BE2C (cell line): ENCODE data around the gene EXOSC10. TPM values are rescaled to one million over a fixed set of nuclear protein-coding genes. Genes with fewer than 3 reads are reported as not detected.

Experiments
- DNase-seq: peaks from one replicate; pipeline ENCODE4 v3.0.0-alpha.2; 2020
- H3K27me3 ChIP-seq: fragments of 250-450 bp; sonication (Bioruptor Pico); 2 replicates; pipeline ENCODE4 v1.5.1; 2020; ENCODE audit warnings: mild to moderate bottlenecking
- H3K36me3 ChIP-seq: fragments of 250-450 bp; sonication (Bioruptor Pico); 2 replicates; pipeline ENCODE4 v1.5.1; 2020; ENCODE audit warnings: mild to moderate bottlenecking
- H3K4me1 ChIP-seq: fragments of 250-450 bp; sonication (Bioruptor Pico); 2 replicates; pipeline ENCODE4 v1.5.1; 2020
- H3K4me3 ChIP-seq: 2 replicates; pipeline ENCODE4 v1.5.1; 2011; ENCODE audit warnings: low read depth, low read length
- H3K9me3 ChIP-seq: fragments of 250-450 bp; sonication (Bioruptor Pico); 2 replicates; pipeline ENCODE4 v1.5.1; 2020
- CTCF ChIP-seq: IDR thresholded peaks from 2 replicates; pipeline ENCODE4 v1.5.1; 2012; ENCODE audit warnings: mild to moderate bottlenecking, low read depth, low read length
- polyA plus RNA-seq: library from polyadenylated mRNA; unstranded; fragments of >200 nt; gene quantifications from one replicate; pipeline ENCODE4 v1.2.1, GENCODE V29; 2012; ENCODE audit warnings: low read depth, missing spikeins; ENCODE audit not compliant: insufficient read length, insufficient read depth

EXOSC10 gene
- 39.4 TPM for polyA plus RNA-seq

- peak within 1 kb of the TSS; percentile 80 for H3K4me3 ChIP-seq
- no peak for TF ChIP-seq CTCF
- H3K27me3 ChIP-seq: no peaks in the 10 kb centered on the region
- H3K9me3 ChIP-seq: no peaks in the 10 kb centered on the region
- peak; percentile 86 for DNase-seq
- no peaks in the 10 kb centered on the region for H3K4me1 ChIP-seq
- H3K36me3 ChIP-seq: peaks cover 8% of the 10 kb centered on the region
Measured at GRCh38 chr1:11099310-11100148, at the start of gene EXOSC10. Gene EXOSC10, minus strand, starts transcription at chr1:11099869. Its CDS starts 38 bp downstream, at chr1:11099831.

- peaks cover 5% of the 10 kb centered on the region; the same call in 1 of the 2 replicates for H3K36me3 ChIP-seq
- no peaks in the 10 kb centered on the region for H3K9me3 ChIP-seq
- no peaks in the 10 kb centered on the region for H3K27me3 ChIP-seq
- H3K4me3 ChIP-seq: no peak overlapping the region
- TF ChIP-seq CTCF: no peak
- H3K4me1 ChIP-seq: no peaks in the 10 kb centered on the region
- peak; percentile 13 for DNase-seq
Measured at GRCh38 chr1:11147197-11147770, 47.6 kb upstream of the EXOSC10 start.

GRCh38 chr1:11145741-11146140, 46.1 kb upstream of the EXOSC10 start:
- DNase-seq: no peak
- no peak for TF ChIP-seq CTCF
- H3K36me3 ChIP-seq: peaks cover 5% of the 10 kb centered on the region; the same call in 1 of the 2 replicates
- no peak overlapping the region for H3K4me3 ChIP-seq
- H3K9me3 ChIP-seq: no peaks in the 10 kb centered on the region
- H3K27me3 ChIP-seq: no peaks in the 10 kb centered on the region
- H3K4me1 ChIP-seq: no peaks in the 10 kb centered on the region

- TF ChIP-seq CTCF: no peak
- Histone ChIP-seq H3K9me3 (no peaks in the 10 kb centered on the region), H3K4me1 (no peaks in the 10 kb centered on the region), H3K36me3 (peaks cover 4% of the 10 kb centered on the region; the same call in 1 of the 2 replicates), H3K27me3 (no peaks in the 10 kb centered on the region), H3K4me3 (no peak overlapping the region)
- no peak for DNase-seq
Measured at GRCh38 chr1:11144570-11145256, 45.0 kb upstream of the EXOSC10 start.

GRCh38 chr1:11143907-11144306, 44.2 kb upstream of the EXOSC10 start:
- peaks cover 2% of the 10 kb centered on the region; the same call in 1 of the 2 replicates for H3K36me3 ChIP-seq
- no peaks in the 10 kb centered on the region for H3K27me3 ChIP-seq
- no peak for TF ChIP-seq CTCF
- H3K4me1 ChIP-seq: no peaks in the 10 kb centered on the region
- no peak overlapping the region for H3K4me3 ChIP-seq
- H3K9me3 ChIP-seq: no peaks in the 10 kb centered on the region
- no peak for DNase-seq
